Hindlimb muscle (tissue), 1 donor: ENCODE data around the gene STARD7. TPM values are rescaled to one million over a fixed set of nuclear protein-coding genes. Genes with fewer than 3 reads are reported as not detected.
"Not testable (repeated sequence)": the region's sequence is repeated elsewhere in the genome, so short reads cannot be mapped to it uniquely, and the experiment has no call there.

Experiments
- DNase-seq: peaks from one replicate; pipeline ENCODE4 v3.0.0-alpha.2; 2013
- polyA plus RNA-seq: library from polyadenylated mRNA; unstranded; fragments of 120-200 nt; gene quantifications from one replicate; pipeline ENCODE4 v1.2.1, GENCODE V29; 2013; ENCODE audit not compliant: insufficient read length

The STARD7 gene
- polyA plus RNA-seq, 1 donor, result 123 TPM

DNA sequence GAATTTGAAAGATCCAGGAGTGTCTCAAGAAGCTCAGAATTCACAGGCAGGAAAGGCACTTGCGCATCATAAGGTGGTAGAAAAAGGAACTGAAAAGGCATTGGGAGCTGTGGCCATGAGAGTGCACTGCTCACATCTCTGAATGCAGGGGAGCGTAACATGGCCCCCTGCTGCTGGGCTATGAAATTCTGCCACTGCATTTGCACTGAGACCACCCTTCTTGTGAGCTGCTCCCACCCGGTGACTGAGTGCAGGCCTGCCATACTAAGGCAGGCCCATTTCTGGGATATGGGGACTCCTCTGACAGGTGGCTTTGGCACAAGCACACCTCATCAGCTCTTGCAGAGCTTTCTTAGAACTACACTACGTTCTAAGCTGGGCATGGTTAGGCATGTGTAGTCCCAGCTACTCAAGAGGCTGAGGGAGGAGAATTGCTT lies 25.3 kb upstream of the STARD7 start:
- DNase-seq, result no peak

DNA sequence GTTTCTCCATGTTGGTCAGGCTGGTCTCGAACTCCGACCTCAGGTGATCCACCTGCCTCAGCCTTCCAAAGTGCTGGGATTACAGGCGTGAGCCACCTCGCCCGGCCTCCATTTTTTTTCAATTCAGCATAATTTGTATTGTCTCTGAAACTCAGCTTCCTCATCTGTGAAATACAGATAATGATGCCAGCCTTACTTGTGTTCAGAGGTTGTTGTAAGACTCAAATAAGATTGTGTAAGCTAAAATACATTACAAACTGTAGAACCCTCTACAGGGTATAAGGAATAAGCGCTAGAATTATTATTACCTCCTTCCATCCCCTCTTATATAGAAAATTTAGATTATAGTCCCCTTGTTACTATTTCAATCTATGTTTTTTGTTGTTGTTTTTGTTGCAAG lies 24.8 kb upstream of the STARD7 start:
- no peak for DNase-seq

DNA sequence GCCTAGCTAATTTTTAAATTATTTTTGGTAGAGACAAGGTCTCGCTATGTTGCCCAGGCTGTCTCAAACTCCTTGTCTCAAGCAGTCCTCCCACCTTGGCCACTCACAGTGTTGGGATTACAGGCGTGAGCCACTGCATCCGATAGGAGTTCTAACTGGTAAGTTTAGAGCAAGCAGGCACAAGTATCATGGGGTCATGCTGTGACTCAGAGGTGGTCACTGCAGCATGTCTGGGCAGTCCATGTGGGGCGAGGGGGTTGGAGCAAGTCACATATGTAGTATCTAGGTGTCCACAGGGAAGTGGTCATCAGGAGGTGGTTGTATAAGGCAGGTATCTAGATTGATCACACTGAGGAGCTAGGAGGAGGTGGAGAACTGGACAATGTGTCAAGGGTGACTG lies 22.7 kb upstream of the STARD7 start:
- no peak for DNase-seq

DNA sequence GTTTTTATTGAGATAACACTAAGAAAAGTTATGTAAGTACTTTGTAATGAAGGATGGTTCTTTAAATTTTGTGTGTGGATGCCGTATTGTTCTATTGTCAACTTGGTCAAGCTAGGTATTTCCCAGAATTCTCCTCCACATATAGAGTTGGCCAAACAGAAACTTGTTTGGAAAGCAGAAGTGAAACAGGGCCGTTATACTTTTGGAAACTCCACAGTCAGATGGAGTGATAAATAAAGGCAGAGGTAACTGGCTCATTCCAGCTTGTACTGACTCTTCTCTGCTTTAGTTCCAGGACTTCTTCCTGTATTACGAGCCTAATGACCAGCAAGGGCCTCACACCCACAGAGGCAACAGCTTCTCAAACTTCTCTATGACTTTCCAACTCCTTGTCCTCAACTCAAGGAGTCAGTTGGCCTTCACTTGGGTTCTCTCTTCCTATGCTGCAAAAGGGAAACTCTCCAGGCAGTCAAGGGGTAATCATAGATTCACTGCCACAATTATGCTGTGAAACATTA lies 16.4 kb upstream of the STARD7 start:
- no peak for DNase-seq

DNA sequence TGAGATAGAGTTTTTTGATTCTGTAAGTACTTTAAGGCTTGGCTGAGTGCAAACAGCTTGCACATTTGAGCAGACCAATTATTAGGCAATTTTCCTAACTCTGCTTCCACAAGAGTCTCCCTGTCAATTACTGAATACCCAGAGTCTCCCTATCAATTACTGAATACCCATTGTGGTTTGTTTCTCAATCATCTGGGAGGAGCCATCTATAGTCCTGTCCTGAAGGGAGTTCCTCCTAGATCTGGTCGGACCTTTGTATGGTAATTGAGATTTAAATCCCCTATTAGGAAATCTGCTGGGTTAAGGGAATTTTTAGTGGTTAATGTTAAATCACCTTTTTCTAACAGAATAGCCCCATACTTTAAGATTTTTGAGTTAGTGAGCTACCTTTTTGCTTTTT lies 12.5 kb upstream of the STARD7 start:
- DNase-seq, result not testable (repeated sequence)

DNA sequence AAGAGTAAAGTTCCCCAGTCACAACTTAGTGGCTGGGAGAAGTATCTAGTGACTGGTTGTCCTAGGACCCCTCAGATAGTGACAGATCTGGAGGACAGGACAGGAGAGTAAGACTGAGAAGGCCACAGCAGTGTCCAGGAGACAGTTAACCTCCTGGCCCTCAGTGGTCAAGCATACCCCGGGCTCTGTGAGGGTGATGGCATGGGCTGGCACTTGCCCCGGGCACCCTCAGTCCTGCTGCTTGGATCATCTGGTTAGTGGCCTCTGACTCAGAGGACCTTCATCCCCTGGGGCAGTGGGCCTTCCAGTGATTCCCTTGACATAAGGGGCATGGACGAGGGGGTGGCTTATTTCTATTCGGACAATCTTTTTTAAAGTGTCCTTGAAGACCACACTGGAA lies 11.3 kb upstream of the STARD7 start:
- not testable (repeated sequence) for DNase-seq

DNA sequence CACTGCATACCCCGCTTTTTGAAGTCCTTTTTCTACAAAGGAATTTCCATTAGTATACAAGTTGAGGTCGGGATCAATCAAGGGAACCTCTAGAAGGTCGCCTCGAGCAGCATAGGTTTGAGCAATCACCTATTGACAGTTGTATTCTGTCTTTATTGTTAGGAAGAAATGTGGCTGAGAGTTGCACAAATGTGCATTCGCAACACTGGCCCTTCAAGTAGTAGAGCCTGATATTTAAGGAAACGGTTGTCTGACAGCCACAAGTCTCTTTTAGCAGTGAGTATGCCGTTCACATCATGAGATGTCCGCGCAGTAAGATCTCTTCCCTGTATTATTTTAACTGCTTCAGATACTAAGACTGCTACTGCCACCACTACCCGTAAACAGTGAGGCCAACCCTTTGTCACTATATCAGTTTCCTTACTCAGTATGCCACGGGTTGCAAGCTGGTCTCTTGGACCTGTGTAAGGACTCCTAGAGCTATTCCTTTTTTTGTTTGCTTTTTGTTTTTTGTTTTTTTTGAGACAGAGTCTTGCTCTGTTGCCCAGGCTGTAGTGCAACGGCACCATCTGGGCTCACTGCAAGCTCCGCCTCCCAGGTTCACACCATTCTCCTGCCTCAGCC lies 10.0 kb upstream of the STARD7 start:
- no peak for DNase-seq

DNA sequence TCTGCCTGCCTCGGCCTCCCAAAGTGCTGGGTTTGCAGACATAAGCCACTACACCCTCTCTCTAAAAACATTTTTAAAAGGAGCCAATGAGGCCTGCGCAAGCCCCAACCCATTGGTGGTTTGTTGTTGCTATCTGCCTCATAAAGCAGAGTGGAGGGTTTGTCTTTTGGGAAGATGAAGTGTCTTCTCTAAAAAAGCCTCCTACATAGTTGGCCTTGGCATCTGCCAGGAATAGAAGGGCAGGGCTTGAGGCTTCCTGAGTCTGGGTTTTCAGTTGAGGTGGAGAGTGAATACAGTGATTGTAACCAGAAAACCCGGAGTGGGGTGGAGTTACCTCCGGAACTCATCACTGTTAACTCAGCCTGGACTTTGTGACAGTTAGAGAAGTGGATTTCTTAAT lies 5.9 kb upstream of the STARD7 start:
- DNase-seq, result no peak

DNA sequence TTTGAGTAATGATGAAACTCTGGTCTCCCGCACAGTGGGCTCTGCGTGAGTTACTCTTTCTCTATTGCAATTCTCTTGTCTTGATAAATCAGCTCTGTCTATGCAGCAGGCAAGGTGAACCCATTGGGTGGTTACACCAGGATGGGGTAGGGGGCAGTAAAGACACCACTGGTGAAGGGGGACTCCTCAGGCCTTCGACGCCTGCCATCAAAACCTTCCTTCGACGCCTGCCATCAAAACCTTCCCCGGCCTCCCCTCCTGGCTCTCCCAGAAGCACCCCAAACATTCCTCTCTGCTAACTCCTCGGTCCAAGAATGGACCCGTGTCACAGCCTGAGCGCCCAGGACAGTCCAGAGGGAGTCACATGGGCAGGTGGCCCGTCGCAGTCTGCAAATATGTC lies 4.8 kb upstream of the STARD7 start:
- DNase-seq, result no peak

DNA sequence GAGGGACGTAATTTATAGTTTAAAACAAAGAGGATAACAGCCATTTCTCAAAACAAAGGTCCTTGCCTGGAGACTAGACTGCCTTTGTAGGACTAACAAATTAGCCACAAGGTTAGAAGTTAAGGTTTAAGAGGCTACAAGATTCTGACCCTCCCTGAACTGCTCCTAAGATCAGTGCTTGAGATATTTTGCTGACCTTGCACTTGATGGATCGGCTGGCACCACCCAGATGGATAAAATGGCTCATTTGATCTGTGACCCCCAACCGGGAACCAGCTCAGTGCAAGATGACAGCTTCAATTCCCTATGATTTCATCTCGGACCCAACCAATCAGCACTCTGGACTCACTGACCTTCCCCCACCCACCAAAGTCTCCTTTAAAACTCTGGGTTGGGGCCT lies 3.7 kb upstream of the STARD7 start:
- no peak for DNase-seq

DNA sequence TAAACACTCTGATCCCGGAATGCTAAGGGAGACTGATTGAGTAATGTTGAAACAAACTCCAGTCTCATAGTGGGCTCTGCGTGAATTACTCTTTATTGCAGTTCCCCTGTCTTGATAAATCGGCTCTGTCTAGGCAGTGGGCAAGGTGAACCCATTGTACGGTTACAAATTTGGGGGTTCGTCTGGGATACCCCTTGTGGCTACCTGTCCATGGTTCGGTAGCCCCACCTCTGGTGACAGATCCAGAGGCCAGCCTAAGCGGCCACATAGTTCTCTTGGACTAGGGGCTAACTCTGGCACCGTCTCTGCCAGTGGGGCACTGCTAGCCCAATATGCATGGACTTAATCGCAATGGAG lies 1.1 kb upstream of the STARD7 start:
- no peak for DNase-seq

DNA sequence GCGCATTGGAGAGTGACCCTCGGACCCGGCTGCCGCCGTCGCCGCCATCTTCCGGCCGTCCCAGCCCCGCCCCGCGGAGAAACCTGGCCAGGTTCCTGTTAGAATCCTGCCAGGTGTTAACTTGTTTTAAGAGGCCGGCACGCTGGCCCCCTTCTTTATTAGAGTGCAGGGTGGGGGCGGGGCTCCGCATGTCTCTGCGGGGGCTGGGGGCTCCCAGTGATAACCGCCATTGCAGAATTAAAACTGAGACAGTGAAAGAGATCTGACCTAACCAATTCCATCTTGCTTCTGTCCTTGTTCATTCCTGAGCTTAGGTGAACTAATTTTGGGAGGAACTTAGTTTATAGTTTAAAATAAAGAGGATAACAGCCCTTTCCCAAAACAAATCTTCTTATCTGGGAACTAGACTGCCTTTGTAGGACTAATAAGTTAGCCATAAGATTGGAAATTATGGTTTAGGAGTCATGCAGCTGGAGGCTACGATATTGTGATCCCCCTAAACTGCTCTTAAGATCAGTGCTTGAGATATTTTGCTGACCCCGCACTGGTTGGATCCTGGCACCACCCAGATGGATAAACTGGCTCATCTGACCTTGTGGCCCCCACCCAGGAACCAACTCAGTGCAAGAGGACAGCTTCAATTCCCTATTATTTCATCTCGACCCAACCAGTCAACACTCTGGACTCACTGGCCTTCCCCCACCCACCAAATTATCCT lies 543 bp upstream of the STARD7 start:
- DNase-seq, result no peak

DNA sequence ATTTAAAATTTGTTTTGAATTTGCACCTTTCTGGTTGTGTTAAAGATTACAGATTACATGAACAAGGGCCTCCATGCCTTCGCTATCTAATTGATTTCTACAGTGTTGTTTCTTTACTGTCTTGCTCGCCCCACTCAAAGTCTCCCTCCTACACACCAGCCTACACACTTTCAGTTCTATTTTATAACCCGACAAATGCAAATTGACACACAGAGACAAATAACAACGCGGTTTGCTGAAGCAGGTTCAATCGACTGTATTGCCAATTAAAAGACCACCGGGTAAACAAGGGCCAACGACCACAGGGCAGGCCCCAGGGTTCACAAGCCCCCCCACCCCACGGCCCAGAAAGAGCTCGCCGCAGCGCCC lies 869 bp downstream of the STARD7 start:
- DNase-seq, result no peak

DNA sequence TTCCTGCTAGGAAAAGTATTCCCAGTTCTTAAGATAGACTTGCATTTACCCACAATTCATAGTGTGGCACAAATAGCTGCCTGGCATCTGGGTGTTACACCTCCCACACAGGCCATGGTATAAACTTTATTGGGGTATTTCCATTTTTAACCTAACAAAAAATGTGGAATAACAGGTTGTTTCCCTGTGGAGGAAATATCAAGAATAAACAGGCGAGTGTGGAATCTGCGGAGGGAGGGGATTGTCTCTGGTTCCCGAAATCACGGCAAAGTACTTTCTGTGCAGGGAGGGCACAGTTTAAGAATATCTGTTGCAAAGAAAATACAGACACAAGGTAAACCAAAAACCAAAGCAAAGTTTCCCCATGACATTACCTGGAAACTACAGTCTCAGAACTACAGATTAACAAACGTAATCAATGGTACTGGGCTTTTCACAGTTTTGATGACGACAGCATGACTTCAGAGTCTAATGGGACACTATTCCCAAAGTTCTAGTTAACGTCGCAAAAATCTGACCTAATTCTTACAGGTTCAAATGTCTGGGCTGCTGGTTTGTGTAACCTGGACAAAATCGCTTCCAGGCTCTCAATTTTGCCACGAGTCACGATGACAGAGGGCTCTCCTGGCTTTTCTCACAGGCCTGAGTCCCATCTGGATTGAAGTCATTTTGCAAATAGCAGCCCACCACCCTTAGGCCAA lies 1.4 kb downstream of the STARD7 start:
- no peak for DNase-seq

DNA sequence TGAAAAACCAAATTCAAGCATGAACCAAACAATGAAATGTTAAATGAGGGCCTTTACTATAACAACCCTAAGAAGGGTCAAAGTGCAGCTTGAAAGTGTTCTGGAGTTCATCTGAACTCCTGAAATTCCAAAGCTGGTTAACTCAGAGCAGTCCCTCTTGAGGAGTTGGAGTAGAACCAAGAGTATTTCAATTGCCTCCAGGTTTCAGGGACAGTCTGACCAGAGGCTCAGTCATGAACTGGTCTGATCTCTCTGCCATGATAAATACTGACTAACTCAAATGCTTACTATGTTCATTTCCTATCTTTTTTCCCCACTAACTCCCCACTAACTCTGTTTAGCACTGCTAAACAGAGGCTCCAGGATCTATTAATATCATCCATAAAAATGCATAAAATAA lies 2.7 kb downstream of the STARD7 start:
- no peak for DNase-seq

DNA sequence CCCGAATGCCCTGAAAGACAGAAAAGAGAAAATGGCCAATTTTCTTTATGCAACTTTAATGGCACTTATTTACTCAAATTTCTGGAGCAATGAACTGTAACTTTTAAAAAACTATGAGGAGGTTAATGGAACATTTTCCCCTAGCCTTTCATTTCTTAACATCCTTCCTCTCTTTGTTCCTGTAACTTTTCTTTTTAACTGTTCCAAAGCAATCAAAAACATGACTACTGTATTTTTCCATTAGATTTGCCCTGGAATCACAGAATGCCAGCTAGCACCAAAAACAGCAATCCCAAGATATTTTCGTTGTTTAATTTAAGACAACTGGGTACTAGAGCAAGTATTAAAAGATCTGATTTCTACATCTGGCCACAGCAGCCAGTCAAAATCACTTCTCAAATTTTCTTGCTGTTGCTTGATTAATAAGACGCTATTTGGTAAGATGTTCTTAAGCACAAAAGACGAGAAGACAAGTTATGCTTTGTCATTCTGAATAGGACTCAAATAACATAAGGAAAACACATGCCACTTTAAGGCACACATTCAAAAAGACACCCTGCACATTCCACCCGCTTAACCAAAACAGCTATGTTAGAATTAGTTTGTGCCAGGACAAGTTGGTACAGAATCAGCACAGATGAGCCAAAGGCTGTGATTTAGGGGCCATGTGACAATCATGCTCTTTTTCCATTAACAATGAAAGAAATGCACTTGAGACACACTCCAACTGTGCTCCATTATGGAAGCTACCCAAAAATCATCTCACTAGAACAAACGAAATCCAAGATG lies 3.6 kb downstream of the STARD7 start:
- DNase-seq, result peak; percentile 40

DNA sequence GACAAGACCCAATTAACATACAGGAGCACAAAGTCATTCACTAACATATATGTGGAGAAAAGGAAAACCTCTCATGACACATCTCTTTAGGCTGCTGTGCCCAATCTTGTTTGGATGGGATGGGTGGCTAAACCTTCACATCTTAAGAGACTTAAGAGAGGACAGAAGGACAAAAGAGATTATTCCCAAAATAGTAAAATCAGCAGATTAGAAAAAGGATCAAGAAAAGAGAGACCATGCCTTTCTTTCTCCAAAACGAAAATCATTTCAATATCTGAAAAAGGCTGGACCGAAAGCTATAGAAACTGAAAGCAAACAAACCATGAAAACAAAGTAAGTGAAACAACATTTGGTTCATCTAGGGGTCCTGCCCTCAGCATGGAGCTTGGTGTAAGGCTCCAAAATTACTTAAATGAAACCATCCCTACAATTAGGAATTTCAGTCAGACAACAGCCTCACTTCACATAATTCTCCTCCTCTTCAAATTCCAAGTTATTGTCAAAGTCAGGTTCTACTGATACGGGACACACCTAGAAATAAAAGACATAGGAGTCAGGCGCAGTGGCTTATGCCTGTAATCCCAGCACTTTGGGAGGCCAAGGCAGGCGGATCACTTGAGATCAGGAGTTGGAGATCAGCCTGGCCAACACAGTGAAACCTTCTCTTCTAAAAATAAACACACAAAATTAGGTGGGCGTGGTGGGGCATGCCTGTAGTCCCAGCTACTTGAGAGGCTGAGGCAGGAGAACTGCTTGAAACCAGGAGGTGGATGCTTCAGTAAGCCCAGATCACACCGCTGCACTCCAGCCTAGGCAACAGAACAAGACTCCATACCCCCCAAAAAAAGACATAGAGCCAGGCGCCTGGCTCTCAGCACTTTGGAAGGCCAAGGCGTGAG lies 5.2 kb downstream of the STARD7 start:
- no peak for DNase-seq

DNA sequence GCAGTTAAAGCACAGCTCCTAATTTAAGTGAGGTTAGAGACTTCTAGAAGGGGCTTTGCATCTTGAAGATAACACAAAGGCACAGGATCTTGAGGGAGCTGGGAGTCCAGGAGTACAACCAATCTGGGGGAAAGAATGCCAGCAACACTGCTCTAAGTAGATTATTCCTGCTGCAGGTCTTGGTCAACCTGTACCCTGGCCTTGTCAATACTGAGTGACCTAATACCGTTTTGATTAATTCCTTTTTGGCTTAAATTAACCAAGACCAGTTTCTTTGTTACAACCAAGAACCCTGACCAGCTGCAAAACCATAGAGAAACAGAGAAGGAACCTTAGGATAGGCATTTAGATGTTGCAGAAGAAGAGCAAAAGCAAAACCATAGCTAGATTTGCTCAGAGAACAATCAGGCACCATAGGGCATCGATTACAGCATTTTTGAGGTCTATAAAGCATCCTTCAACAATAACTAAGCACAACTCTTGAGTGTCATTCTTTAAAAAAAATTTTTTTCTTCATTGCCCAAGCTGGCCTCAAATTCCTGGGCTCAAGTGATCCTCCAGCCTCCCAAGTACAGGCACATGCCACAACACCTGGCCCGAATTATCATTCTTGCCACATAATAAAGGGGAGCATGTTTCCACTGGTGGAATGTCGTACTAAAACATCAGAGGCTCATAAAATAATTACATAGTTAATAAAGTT lies 6.3 kb downstream of the STARD7 start:
- DNase-seq, result no peak

DNA sequence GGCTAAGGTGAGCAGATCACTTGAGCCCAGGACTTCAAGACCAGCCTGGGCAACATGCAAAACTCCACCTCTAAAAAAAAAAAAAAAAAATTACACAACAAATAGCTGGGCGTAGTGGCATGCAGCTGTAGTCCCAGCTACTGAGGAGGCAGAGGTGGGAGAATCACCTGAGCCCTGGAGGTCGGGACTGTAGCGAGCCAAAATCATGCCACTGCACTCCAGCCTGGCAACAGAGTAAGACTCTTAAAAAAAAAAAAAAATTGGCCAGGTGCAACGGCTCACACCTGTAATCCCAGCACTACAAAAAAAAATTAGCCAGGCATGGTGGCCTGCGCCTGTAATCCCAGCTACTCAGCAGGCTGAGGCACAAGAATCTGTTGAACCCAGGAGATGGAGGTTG lies 7.3 kb downstream of the STARD7 start:
- no peak for DNase-seq

DNA sequence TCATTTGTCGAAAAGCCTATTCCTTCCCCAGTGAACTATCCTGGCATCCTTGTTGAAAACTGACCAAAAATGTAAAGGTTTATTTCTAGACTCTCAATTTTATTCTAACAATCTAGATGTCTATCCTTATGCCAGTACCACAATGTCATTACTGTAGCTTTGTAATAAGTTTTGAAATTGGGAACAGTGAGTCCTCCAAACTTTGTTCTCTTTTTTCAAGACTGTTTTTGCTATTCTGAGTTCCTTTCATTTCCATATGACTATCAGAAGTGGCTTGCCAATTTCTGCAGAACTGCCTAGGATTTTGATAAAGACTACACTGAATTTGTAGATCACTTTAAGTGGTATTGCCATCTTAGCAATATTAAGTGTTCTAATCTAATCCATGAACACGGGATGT lies 9.7 kb downstream of the STARD7 start:
- no peak for DNase-seq

DNA sequence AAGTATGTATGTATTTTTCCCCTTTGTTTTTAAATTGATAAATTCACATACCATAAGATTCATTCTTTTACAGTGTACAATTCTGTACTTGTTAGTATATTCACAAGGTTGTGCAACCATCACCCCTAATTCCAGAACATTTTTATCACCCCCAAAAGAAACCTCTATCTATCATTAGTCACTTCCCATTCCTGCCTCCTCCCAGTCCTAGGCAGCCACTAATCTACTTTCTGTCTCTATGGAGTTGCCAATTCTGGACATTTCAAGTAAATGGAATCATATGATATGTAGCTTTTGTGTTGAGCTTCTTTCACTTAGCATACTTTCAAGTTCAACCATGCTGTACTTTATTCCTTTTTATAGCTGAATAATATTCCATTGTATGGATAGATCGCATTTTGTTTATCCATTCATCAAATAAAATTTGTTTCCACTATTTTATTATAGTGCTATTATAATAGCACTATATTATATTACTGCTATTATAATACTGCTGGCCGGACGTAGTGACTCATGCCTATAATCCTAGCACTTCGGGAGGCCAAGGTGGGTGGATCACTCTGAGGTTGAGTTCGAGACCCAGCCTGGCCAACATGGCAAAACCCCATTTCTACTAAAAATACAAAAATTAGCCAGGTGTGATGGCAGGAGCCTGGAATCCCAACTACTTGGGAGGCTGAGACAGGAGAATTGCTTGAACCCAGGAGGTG lies 10.9 kb downstream of the STARD7 start:
- no peak for DNase-seq
